Measurements from ENCODE around the gene PPFIA2.

PPFIA2 gene

GRCh38 chr12:81759190-81760051 is at the start of gene PPFIA2:
TSS of gene PPFIA2 (minus strand) at chr12:81759350.
- H3K36me3 ChIP-seq (replicated peaks) = no peaks in the 10 kb centered on the region
- in situ Hi-C loops (cut with MboI; ENCODE audit: low sequenced_read_pairs) = no loop called here
- H3K27me3 ChIP-seq (ENCODE audit: low read depth) = no peaks in the 10 kb centered on the region
- no peaks in the 10 kb centered on the region; the same call in 1 of the 2 replicates for H3K9me3 ChIP-seq
- H3K4me3 ChIP-seq = peak within 1 kb of the TSS; percentile 69
- H3K4me1 ChIP-seq = peaks cover 24% of the 10 kb centered on the region
- peak; percentile 89 for DNase-seq (ENCODE audit: low spot score in 2 of 2)

- no peaks in the 10 kb centered on the region for H3K9me3 ChIP-seq
- H3K27me3 ChIP-seq (ENCODE audit: low read depth) = no peaks in the 10 kb centered on the region
- in situ Hi-C loops (cut with MboI; ENCODE audit: low sequenced_read_pairs) = no loop called here
- peaks cover 11% of the 10 kb centered on the region; the same call in 1 of the 2 replicates for H3K4me1 ChIP-seq
- no peak overlapping the region for H3K4me3 ChIP-seq
- H3K36me3 ChIP-seq (replicated peaks) = no peaks in the 10 kb centered on the region
- DNase-seq (ENCODE audit: low spot score in 2 of 2) = no peak
Measured at GRCh38 chr12:81800298-81801148, 41.4 kb upstream of the PPFIA2 start.

- Histone ChIP-seq H3K36me3 (replicated peaks) (no peaks in the 10 kb centered on the region), H3K4me3 (no peak overlapping the region), H3K4me1 (peaks cover 25% of the 10 kb centered on the region), H3K9me3 (0 out of 2 replicates have a peak, but pooled peaks cover 2% of the 10 kb centered on the region), H3K27me3 (ENCODE audit: low read depth) (no peaks in the 10 kb centered on the region)
- no peak for DNase-seq (ENCODE audit: low spot score in 2 of 2)
- in situ Hi-C loops (cut with MboI; ENCODE audit: low sequenced_read_pairs) = no loop called here
Measured at GRCh38 chr12:81798294-81798693, 39.1 kb upstream of the PPFIA2 start.

- no peaks in the 10 kb centered on the region for H3K36me3 ChIP-seq (replicated peaks)
- H3K4me3 ChIP-seq = no peak overlapping the region
- H3K9me3 ChIP-seq = 0 out of 2 replicates have a peak, but pooled peaks cover 2% of the 10 kb centered on the region
- peak in 1 of 2 experiments; percentile 25 for DNase-seq (ENCODE audit: low spot score in 2 of 2)
- peaks cover 33% of the 10 kb centered on the region for H3K4me1 ChIP-seq
- in situ Hi-C loops (cut with MboI; ENCODE audit: low sequenced_read_pairs) = no loop called here
- no peaks in the 10 kb centered on the region for H3K27me3 ChIP-seq (ENCODE audit: low read depth)
Measured at GRCh38 chr12:81797100-81797499, 38.0 kb upstream of the PPFIA2 start.

- peak; percentile 56 to 94 for DNase-seq (ENCODE audit: low spot score in 2 of 2)
- no peaks in the 10 kb centered on the region for H3K27me3 ChIP-seq (ENCODE audit: low read depth)
- in situ Hi-C loops (cut with MboI; ENCODE audit: low sequenced_read_pairs) = no loop called here
- H3K36me3 ChIP-seq (replicated peaks) = no peaks in the 10 kb centered on the region
- peaks cover 30% of the 10 kb centered on the region for H3K4me1 ChIP-seq
- 0 out of 2 replicates have a peak, but pooled peaks cover 2% of the 10 kb centered on the region for H3K9me3 ChIP-seq
- no peak overlapping the region for H3K4me3 ChIP-seq
Measured at GRCh38 chr12:81792666-81793065, 33.5 kb upstream of the PPFIA2 start.

GRCh38 chr12:81779216-81779615 is 20.1 kb upstream of the PPFIA2 start:
- Histone ChIP-seq H3K4me3 (no peak overlapping the region), H3K9me3 (no peaks in the 10 kb centered on the region), H3K4me1 (peaks cover 12% of the 10 kb centered on the region), H3K27me3 (ENCODE audit: low read depth) (no peaks in the 10 kb centered on the region), H3K36me3 (replicated peaks) (no peaks in the 10 kb centered on the region)
- DNase-seq (ENCODE audit: low spot score in 2 of 2) = no peak
- in situ Hi-C loops (cut with MboI; ENCODE audit: low sequenced_read_pairs) = no loop called here

GRCh38 chr12:81778719-81779118 is 19.6 kb upstream of the PPFIA2 start:
- Histone ChIP-seq H3K9me3 (no peaks in the 10 kb centered on the region), H3K4me1 (peaks cover 12% of the 10 kb centered on the region), H3K27me3 (ENCODE audit: low read depth) (no peaks in the 10 kb centered on the region), H3K4me3 (no peak overlapping the region), H3K36me3 (replicated peaks) (no peaks in the 10 kb centered on the region)
- DNase-seq (ENCODE audit: low spot score in 2 of 2) = no peak
- in situ Hi-C loops (cut with MboI; ENCODE audit: low sequenced_read_pairs) = no loop called here

GRCh38 chr12:81758421-81759189 is 545 bp downstream of the PPFIA2 start:
- Histone ChIP-seq H3K4me3 (peak overlapping the region; percentile 69), H3K4me1 (peaks cover 24% of the 10 kb centered on the region), H3K36me3 (replicated peaks) (no peaks in the 10 kb centered on the region), H3K27me3 (ENCODE audit: low read depth) (no peaks in the 10 kb centered on the region), H3K9me3 (no peaks in the 10 kb centered on the region)
- in situ Hi-C loops (cut with MboI; ENCODE audit: low sequenced_read_pairs) = no loop called here
- DNase-seq (ENCODE audit: low spot score in 2 of 2) = peak; percentile 83 to 88

- Histone ChIP-seq H3K27me3 (ENCODE audit: low read depth) (no peaks in the 10 kb centered on the region), H3K9me3 (no peaks in the 10 kb centered on the region), H3K36me3 (replicated peaks) (no peaks in the 10 kb centered on the region), H3K4me1 (peaks cover 24% of the 10 kb centered on the region), H3K4me3 (peak overlapping the region; percentile 69)
- peak; percentile 51 to 60 for DNase-seq (ENCODE audit: low spot score in 2 of 2)
- in situ Hi-C loops (cut with MboI; ENCODE audit: low sequenced_read_pairs) = no loop called here
Measured at GRCh38 chr12:81757731-81758365, 1.3 kb downstream of the PPFIA2 start.

- Histone ChIP-seq H3K27me3 (ENCODE audit: low read depth) (no peaks in the 10 kb centered on the region), H3K9me3 (no peaks in the 10 kb centered on the region), H3K36me3 (replicated peaks) (no peaks in the 10 kb centered on the region), H3K4me3 (no peak overlapping the region), H3K4me1 (peaks cover 70% of the 10 kb centered on the region)
- DNase-seq (ENCODE audit: low spot score in 2 of 2) = no peak
- in situ Hi-C loops (cut with MboI; ENCODE audit: low sequenced_read_pairs) = no loop called here
Measured at GRCh38 chr12:81729781-81730180, 29.4 kb downstream of the PPFIA2 start.

GRCh38 chr12:81727391-81727790 is 31.8 kb downstream of the PPFIA2 start:
- no peaks in the 10 kb centered on the region for H3K9me3 ChIP-seq
- in situ Hi-C loops (cut with MboI; ENCODE audit: low sequenced_read_pairs) = no loop called here
- peaks cover 71% of the 10 kb centered on the region for H3K4me1 ChIP-seq
- H3K36me3 ChIP-seq (replicated peaks) = peaks cover 3% of the 10 kb centered on the region; the same call in 1 of the 2 replicates
- DNase-seq (ENCODE audit: low spot score in 2 of 2) = peak; percentile 57 to 88
- H3K27me3 ChIP-seq (ENCODE audit: low read depth) = no peaks in the 10 kb centered on the region
- no peak overlapping the region for H3K4me3 ChIP-seq

- Histone ChIP-seq H3K27me3 (ENCODE audit: low read depth) (no peaks in the 10 kb centered on the region), H3K4me1 (peaks cover 76% of the 10 kb centered on the region), H3K9me3 (no peaks in the 10 kb centered on the region), H3K36me3 (replicated peaks) (peaks cover 3% of the 10 kb centered on the region; the same call in 1 of the 2 replicates), H3K4me3 (no peak overlapping the region)
- in situ Hi-C loops (cut with MboI; ENCODE audit: low sequenced_read_pairs) = no loop called here
- peak; percentile 17 to 36 for DNase-seq (ENCODE audit: low spot score in 2 of 2)
Measured at GRCh38 chr12:81726634-81727033, 32.5 kb downstream of the PPFIA2 start.

- no peak overlapping the region for H3K4me3 ChIP-seq
- H3K27me3 ChIP-seq (ENCODE audit: low read depth) = no peaks in the 10 kb centered on the region
- in situ Hi-C loops (cut with MboI; ENCODE audit: low sequenced_read_pairs) = no loop called here
- DNase-seq (ENCODE audit: low spot score in 2 of 2) = peak in 1 of 2 experiments; percentile 99
- peaks cover 78% of the 10 kb centered on the region for H3K4me1 ChIP-seq
- peaks cover 3% of the 10 kb centered on the region; the same call in 1 of the 2 replicates for H3K36me3 ChIP-seq (replicated peaks)
- no peaks in the 10 kb centered on the region for H3K9me3 ChIP-seq
Measured at GRCh38 chr12:81723361-81723760, 35.8 kb downstream of the PPFIA2 start.
